ENCODE data around the gene SPAG16.

Gene SPAG16

DNA sequence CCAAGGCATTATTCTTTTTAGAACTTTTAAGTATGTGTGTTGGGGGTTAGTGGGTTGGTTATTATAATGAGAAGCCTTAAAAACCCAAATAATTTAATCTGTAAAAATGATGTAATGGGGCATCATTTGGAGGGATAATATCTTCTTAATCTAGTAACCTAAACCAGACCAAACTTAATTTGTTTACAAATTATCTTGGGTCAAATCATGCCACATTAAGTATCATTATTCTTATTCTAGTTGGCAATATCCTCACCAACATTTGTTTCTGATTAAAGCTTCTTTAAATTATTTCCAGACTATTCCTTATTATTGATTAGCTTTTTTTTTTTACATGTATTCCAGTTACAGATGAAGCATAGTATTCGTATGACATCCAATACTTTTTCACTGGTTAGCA, 1041.1 kb downstream of the SPAG16 start:
- TF ChIP-seq, protein P1, sequence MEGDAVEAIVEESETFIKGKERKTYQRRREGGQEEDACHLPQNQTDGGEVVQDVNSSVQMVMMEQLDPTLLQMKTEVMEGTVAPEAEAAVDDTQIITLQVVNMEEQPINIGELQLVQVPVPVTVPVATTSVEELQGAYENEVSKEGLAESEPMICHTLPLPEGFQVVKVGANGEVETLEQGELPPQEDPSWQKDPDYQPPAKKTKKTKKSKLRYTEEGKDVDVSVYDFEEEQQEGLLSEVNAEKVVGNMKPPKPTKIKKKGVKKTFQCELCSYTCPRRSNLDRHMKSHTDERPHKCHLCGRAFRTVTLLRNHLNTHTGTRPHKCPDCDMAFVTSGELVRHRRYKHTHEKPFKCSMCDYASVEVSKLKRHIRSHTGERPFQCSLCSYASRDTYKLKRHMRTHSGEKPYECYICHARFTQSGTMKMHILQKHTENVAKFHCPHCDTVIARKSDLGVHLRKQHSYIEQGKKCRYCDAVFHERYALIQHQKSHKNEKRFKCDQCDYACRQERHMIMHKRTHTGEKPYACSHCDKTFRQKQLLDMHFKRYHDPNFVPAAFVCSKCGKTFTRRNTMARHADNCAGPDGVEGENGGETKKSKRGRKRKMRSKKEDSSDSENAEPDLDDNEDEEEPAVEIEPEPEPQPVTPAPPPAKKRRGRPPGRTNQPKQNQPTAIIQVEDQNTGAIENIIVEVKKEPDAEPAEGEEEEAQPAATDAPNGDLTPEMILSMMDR (conservative IDR thresholded peaks at IDR 0.05; ENCODE audit: low read length), result no peak
- TF ChIP-seq EZH2phosphoT487 (IDR thresholded peaks at IDR 0.05; ENCODE audit: borderline replicate concordance), result no peak
- H2AFZ ChIP-seq (ENCODE audit: low read length), result no peak overlapping the region
- H3K4me1 ChIP-seq (ENCODE audit: insufficient read depth, low read length, poor library complexity, severe bottlenecking), result no peaks in the 10 kb centered on the region
- no peak overlapping the region for H3K4me2 ChIP-seq (ENCODE audit: low read depth, low read length, poor library complexity, severe bottlenecking)
- no peaks in the 10 kb centered on the region for H3F3A ChIP-seq (ENCODE audit: low read depth)
- H3K36me3 ChIP-seq (ENCODE audit: insufficient read depth, low read length), result no peaks in the 10 kb centered on the region
- no peak overlapping the region for H3K9ac ChIP-seq (ENCODE audit: low read depth, low read length, poor library complexity, severe bottlenecking)
- no peaks in the 10 kb centered on the region for H3K9me2 ChIP-seq (replicated peaks; ENCODE audit: low read depth, low read length)
- no peaks in the 10 kb centered on the region for H3K79me2 ChIP-seq (ENCODE audit: insufficient read depth, low read length)
- no peaks in the 10 kb centered on the region for H3K9me3 ChIP-seq (ENCODE audit: insufficient read depth, low read depth, low read length)
- H3K4me3 ChIP-seq (ENCODE audit: low read length, poor library complexity, severe bottlenecking), result no peak overlapping the region
- no peaks in the 10 kb centered on the region for H3K27me3 ChIP-seq (ENCODE audit: insufficient read depth, low read length, poor library complexity, severe bottlenecking)
- no peaks in the 10 kb centered on the region for H4K20me1 ChIP-seq (ENCODE audit: insufficient read depth, low read length, poor library complexity, severe bottlenecking)

DNA sequence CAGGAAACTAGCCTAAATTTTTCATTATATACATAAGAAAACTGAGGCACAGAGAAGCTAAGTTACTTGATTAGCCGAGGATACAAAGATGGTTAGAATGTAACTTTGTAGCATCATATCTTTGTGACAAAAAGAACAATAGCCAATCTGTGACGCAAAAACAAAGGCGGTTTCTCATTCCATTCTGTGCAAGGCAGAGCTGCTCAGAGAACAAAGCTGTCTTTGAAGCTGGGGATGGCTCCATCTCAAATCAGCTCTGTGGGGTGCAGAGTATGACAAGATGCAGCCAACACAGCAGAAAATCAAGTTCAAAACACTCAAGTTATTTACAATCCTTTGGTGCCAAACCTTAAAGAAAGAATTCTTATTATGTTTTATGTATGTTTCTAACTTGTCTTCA, 1044.7 kb downstream of the SPAG16 start:
- Histone ChIP-seq H3K4me3 (ENCODE audit: low read length, poor library complexity, severe bottlenecking) (no peak overlapping the region), H2AFZ (ENCODE audit: low read length) (no peak overlapping the region)

DNA sequence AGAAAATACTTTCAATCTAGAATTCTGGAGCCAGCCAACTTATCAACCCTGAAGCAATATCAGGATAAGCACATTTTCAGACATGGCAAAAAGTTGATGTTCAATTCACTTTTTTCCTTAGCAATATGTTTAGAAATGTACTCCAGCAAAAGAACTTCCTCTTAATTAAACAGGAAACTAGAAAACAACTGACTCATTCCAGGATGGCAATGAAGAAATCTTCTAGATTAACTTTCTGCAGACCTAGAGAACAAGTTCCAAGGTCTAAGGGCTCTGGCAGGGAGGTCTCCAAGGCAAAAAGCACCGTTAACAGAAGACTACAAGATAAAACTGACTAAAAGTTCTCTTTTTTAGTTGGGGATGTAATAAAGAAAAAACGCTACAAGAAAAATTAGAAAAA, 1057.4 kb downstream of the SPAG16 start:
- H4K20me1 ChIP-seq (ENCODE audit: insufficient read depth, low read length, poor library complexity, severe bottlenecking), result no peaks in the 10 kb centered on the region
- H3K9me3 ChIP-seq (ENCODE audit: insufficient read depth, low read depth, low read length), result no peaks in the 10 kb centered on the region
- no peaks in the 10 kb centered on the region for H3K9me2 ChIP-seq (replicated peaks; ENCODE audit: low read depth, low read length)
- no peaks in the 10 kb centered on the region for H3K4me1 ChIP-seq (ENCODE audit: insufficient read depth, low read length, poor library complexity, severe bottlenecking)
- no peaks in the 10 kb centered on the region for H3K79me2 ChIP-seq (ENCODE audit: insufficient read depth, low read length)
- H3K4me2 ChIP-seq (ENCODE audit: low read depth, low read length, poor library complexity, severe bottlenecking), result no peak overlapping the region
- H3K9ac ChIP-seq (ENCODE audit: low read depth, low read length, poor library complexity, severe bottlenecking), result no peak overlapping the region
- no peaks in the 10 kb centered on the region for H3K27me3 ChIP-seq (ENCODE audit: insufficient read depth, low read length, poor library complexity, severe bottlenecking)
- H3K36me3 ChIP-seq (ENCODE audit: insufficient read depth, low read length), result no peaks in the 10 kb centered on the region
- no peak for TF ChIP-seq EZH2phosphoT487 (IDR thresholded peaks at IDR 0.05; ENCODE audit: borderline replicate concordance)
- TF ChIP-seq, protein P1 (conservative IDR thresholded peaks at IDR 0.05; ENCODE audit: low read length), result no peak
- H3K4me3 ChIP-seq (ENCODE audit: low read length, poor library complexity, severe bottlenecking), result no peak overlapping the region
- H2AFZ ChIP-seq (ENCODE audit: low read length), result no peak overlapping the region
- no peaks in the 10 kb centered on the region for H3F3A ChIP-seq (ENCODE audit: low read depth)

More for the DNA sequence above, 1044.7 kb downstream of the SPAG16 start:
- Histone ChIP-seq H3K4me2 (ENCODE audit: low read depth, low read length, poor library complexity, severe bottlenecking) (no peak overlapping the region), H3K79me2 (ENCODE audit: insufficient read depth, low read length) (no peaks in the 10 kb centered on the region), H3K9me2 (replicated peaks; ENCODE audit: low read depth, low read length) (no peaks in the 10 kb centered on the region), H3K4me1 (ENCODE audit: insufficient read depth, low read length, poor library complexity, severe bottlenecking) (no peaks in the 10 kb centered on the region), H3K36me3 (ENCODE audit: insufficient read depth, low read length) (no peaks in the 10 kb centered on the region), H3K27me3 (ENCODE audit: insufficient read depth, low read length, poor library complexity, severe bottlenecking) (no peaks in the 10 kb centered on the region), H3F3A (ENCODE audit: low read depth) (no peaks in the 10 kb centered on the region), H3K9me3 (ENCODE audit: insufficient read depth, low read depth, low read length) (no peaks in the 10 kb centered on the region), H3K9ac (ENCODE audit: low read depth, low read length, poor library complexity, severe bottlenecking) (no peak overlapping the region), H4K20me1 (ENCODE audit: insufficient read depth, low read length, poor library complexity, severe bottlenecking) (no peaks in the 10 kb centered on the region)
- TF ChIP-seq, protein P1 (conservative IDR thresholded peaks at IDR 0.05; ENCODE audit: low read length), result no peak
- TF ChIP-seq EZH2phosphoT487 (IDR thresholded peaks at IDR 0.05; ENCODE audit: borderline replicate concordance), result no peak
